Trophoblast cell (in vitro differentiated cells and primary cell): ENCODE data around the gene FAM118B.

Experiments
- DNase-seq, 2 donors: peaks; one replicate each; pipeline ENCODE4 v3.0.0-alpha.2; 2016
- H2AFZ ChIP-seq: 2 replicates; pipeline ENCODE4 v1.6.1; 2013; ENCODE audit warnings: low read length, moderate library complexity, mild to moderate bottlenecking; ENCODE audit not compliant: insufficient read depth, poor library complexity
- H2AK5ac ChIP-seq: 2 replicates; pipeline ENCODE4 v1.6.1; 2013; ENCODE audit warnings: mild to moderate bottlenecking, low read length
- H2BK120ac ChIP-seq: 2 replicates; pipeline ENCODE4 v1.6.1; 2013; ENCODE audit warnings: low read length, mild to moderate bottlenecking, moderate library complexity; ENCODE audit not compliant: insufficient read depth, poor library complexity
- H2BK12ac ChIP-seq: 2 replicates; pipeline ENCODE4 v1.6.1; 2013; ENCODE audit warnings: mild to moderate bottlenecking, low read length, moderate library complexity
- H2BK5ac ChIP-seq: 2 replicates; pipeline ENCODE4 v1.6.1; 2013; ENCODE audit warnings: low read length, low read depth, moderate library complexity, mild to moderate bottlenecking; ENCODE audit not compliant: poor library complexity
- H3K14ac ChIP-seq: 2 replicates; pipeline ENCODE4 v1.6.1; 2013; ENCODE audit warnings: mild to moderate bottlenecking, low read length
- H3K18ac ChIP-seq: 2 replicates; pipeline ENCODE4 v1.6.1; 2013; ENCODE audit warnings: mild to moderate bottlenecking, low read length
- H3K23ac ChIP-seq: 2 replicates; pipeline ENCODE4 v1.6.1; 2013; ENCODE audit warnings: low read length
- H3K27ac ChIP-seq: 2 replicates; pipeline ENCODE4 v1.5.1; 2013; ENCODE audit warnings: low read depth, mild to moderate bottlenecking, inconsistent platforms, low read length, moderate library complexity
- H3K27me3 ChIP-seq: 2 replicates; pipeline ENCODE4 v1.6.1; 2013; ENCODE audit warnings: inconsistent platforms, mild to moderate bottlenecking, low read length, moderate library complexity; ENCODE audit not compliant: insufficient read depth
- H3K36me3 ChIP-seq, 2 experiments: 1 replicate in 1 of 2; 2 replicates in 1 of 2; pipeline ENCODE4 v1.6.1; 2013; ENCODE audit warnings: low read length in 2 of 2, mild to moderate bottlenecking in 2 of 2, moderate library complexity in 1 of 2; ENCODE audit not compliant: insufficient read depth in 2 of 2, control insufficient read depth in 1 of 2
- H3K4ac ChIP-seq: 2 replicates; pipeline ENCODE4 v1.6.1; 2013; ENCODE audit warnings: low read depth, mild to moderate bottlenecking, low read length, moderate library complexity
- H3K4me1 ChIP-seq, 2 experiments: 1 replicate in 1 of 2; 2 replicates in 1 of 2; pipeline ENCODE4 v1.6.1; 2013; ENCODE audit warnings: low read length in 2 of 2, mild to moderate bottlenecking in 2 of 2, moderate library complexity in 1 of 2; ENCODE audit not compliant: insufficient read depth in 2 of 2, control insufficient read depth in 1 of 2
- H3K4me2 ChIP-seq: 2 replicates; pipeline ENCODE4 v1.6.1; 2013; ENCODE audit warnings: inconsistent platforms, mild to moderate bottlenecking, low read length, moderate library complexity
- H3K4me3 ChIP-seq: 2 replicates; pipeline ENCODE4 v1.5.1; 2013; ENCODE audit warnings: mild to moderate bottlenecking, low read depth, low read length, inconsistent platforms
- H3K79me1 ChIP-seq: one replicate; pipeline ENCODE4 v1.6.1; 2013; ENCODE audit warnings: low read length
- H3K79me2 ChIP-seq: 2 replicates; pipeline ENCODE4 v1.6.1; 2013; ENCODE audit warnings: low read length, mild to moderate bottlenecking; ENCODE audit not compliant: control insufficient read depth, insufficient read depth, poor library complexity
- H3K9ac ChIP-seq: 2 replicates; pipeline ENCODE4 v1.6.1; 2013; ENCODE audit warnings: mild to moderate bottlenecking, low read length
- H3K9me3 ChIP-seq: 2 replicates; pipeline ENCODE4 v1.6.1; 2013; ENCODE audit warnings: low read depth, mild to moderate bottlenecking, control low read depth, inconsistent platforms, low read length; ENCODE audit not compliant: insufficient read depth
- H4K12ac ChIP-seq: 2 replicates; pipeline ENCODE4 v1.6.1; 2013; ENCODE audit warnings: low read depth, mild to moderate bottlenecking, low read length, moderate library complexity
- H4K8ac ChIP-seq: 2 replicates; pipeline ENCODE4 v1.6.1; 2013; ENCODE audit warnings: low read depth, mild to moderate bottlenecking, low read length, moderate library complexity
- H4K91ac ChIP-seq: one replicate; pipeline ENCODE4 v1.6.1; 2013; ENCODE audit warnings: low read depth, mild to moderate bottlenecking, low read length, moderate library complexity
- WGBS: extraction: QIAGEN DNeasy Blood & Tissue Kit; methylation state at CpG from one replicate; pipeline ENCODE4 v1.1.7; 2013; ENCODE audit warnings: missing lambda C conversion rate; ENCODE audit not compliant: insufficient read length, insufficient coverage; ENCODE audit errors: extremely low coverage; 5-methylcytosine and 5-hydroxymethylcytosine counted together

FAM118B gene

GRCh38 chr11:126174816-126175215, 36.8 kb upstream of the FAM118B start:
- H3K4me1 ChIP-seq = no peaks in the 10 kb centered on the region
- DNase-seq = no peak
- no peaks in the 10 kb centered on the region for H3K79me1 ChIP-seq
- no peak overlapping the region for H4K91ac ChIP-seq
- no peak overlapping the region for H3K4me2 ChIP-seq
- H2BK120ac ChIP-seq = no peak overlapping the region
- no peaks in the 10 kb centered on the region for H3K27me3 ChIP-seq
- H3K79me2 ChIP-seq = no peaks in the 10 kb centered on the region
- no peaks in the 10 kb centered on the region for H3K36me3 ChIP-seq
- no peak overlapping the region for H2BK12ac ChIP-seq
- WGBS = no CpG with 5 or more reads among the region's 7 CpGs
- no peak overlapping the region for H4K8ac ChIP-seq
- no peak overlapping the region for H4K12ac ChIP-seq
- no peak overlapping the region for H3K23ac ChIP-seq
- no peak overlapping the region for H2AK5ac ChIP-seq
- no peak overlapping the region for H3K18ac ChIP-seq
- H3K9ac ChIP-seq = no peak overlapping the region
- no peak overlapping the region for H3K4ac ChIP-seq
- no peak overlapping the region for H3K14ac ChIP-seq
- peaks cover 2% of the 10 kb centered on the region for H3K9me3 ChIP-seq
- no peak overlapping the region for H3K27ac ChIP-seq
- no peak overlapping the region for H3K4me3 ChIP-seq
- no peak overlapping the region for H2AFZ ChIP-seq
- H2BK5ac ChIP-seq = no peak overlapping the region

- Histone ChIP-seq H3K27ac (no peak overlapping the region), H3K27me3 (no peaks in the 10 kb centered on the region), H3K36me3 (no peaks in the 10 kb centered on the region), H3K14ac (no peak overlapping the region), H2AFZ (no peak overlapping the region), H3K23ac (no peak overlapping the region), H3K4me3 (no peak overlapping the region), H2BK120ac (no peak overlapping the region), H4K12ac (no peak overlapping the region), H3K4ac (no peak overlapping the region), H3K9me3 (peaks cover 2% of the 10 kb centered on the region), H2BK5ac (no peak overlapping the region), H3K9ac (no peak overlapping the region), H3K18ac (no peak overlapping the region), H2AK5ac (no peak overlapping the region), H4K91ac (no peak overlapping the region), H3K4me2 (no peak overlapping the region), H3K79me2 (no peaks in the 10 kb centered on the region), H3K4me1 (no peaks in the 10 kb centered on the region), H2BK12ac (no peak overlapping the region), H4K8ac (no peak overlapping the region), H3K79me1 (no peaks in the 10 kb centered on the region)
- DNase-seq = no peak
- WGBS = no CpG with 5 or more reads among the region's 15 CpGs
Observed at GRCh38 chr11:126175393-126175792, 36.2 kb upstream of the FAM118B start.

GRCh38 chr11:126176853-126177470, 34.6 kb upstream of the FAM118B start:
- Histone ChIP-seq H3K23ac (no peak overlapping the region), H3K18ac (no peak overlapping the region), H4K8ac (no peak overlapping the region), H2AFZ (no peak overlapping the region), H2BK12ac (no peak overlapping the region), H3K79me2 (no peaks in the 10 kb centered on the region), H3K4ac (no peak overlapping the region), H3K14ac (no peak overlapping the region), H3K9me3 (peaks cover 2% of the 10 kb centered on the region), H3K4me1 (no peaks in the 10 kb centered on the region), H4K91ac (no peak overlapping the region), H2BK5ac (no peak overlapping the region), H2AK5ac (no peak overlapping the region), H3K36me3 (no peaks in the 10 kb centered on the region), H3K4me3 (no peak overlapping the region), H3K79me1 (no peaks in the 10 kb centered on the region), H3K4me2 (no peak overlapping the region), H3K27ac (no peak overlapping the region), H2BK120ac (no peak overlapping the region), H3K9ac (peak overlapping the region; percentile 60), H3K27me3 (no peaks in the 10 kb centered on the region), H4K12ac (no peak overlapping the region)
- WGBS = no CpG with 5 or more reads among the region's 8 CpGs
- DNase-seq = no peak

GRCh38 chr11:126181939-126182730, 29.4 kb upstream of the FAM118B start:
- no peak overlapping the region for H2BK120ac ChIP-seq
- H3K4me3 ChIP-seq = no peak overlapping the region
- H3K27ac ChIP-seq = no peak overlapping the region
- no peaks in the 10 kb centered on the region for H3K27me3 ChIP-seq
- H3K79me1 ChIP-seq = no peaks in the 10 kb centered on the region
- H2BK5ac ChIP-seq = no peak overlapping the region
- no peak overlapping the region for H4K12ac ChIP-seq
- H3K9ac ChIP-seq = no peak overlapping the region
- H2BK12ac ChIP-seq = no peak overlapping the region
- H3K4me1 ChIP-seq = peaks cover 0 to 3% of the 10 kb centered on the region in 2 experiments
- no peaks in the 10 kb centered on the region for H3K79me2 ChIP-seq
- H4K8ac ChIP-seq = no peak overlapping the region
- no peak overlapping the region for H2AFZ ChIP-seq
- peaks cover 2% of the 10 kb centered on the region for H3K9me3 ChIP-seq
- peaks cover 0 to 3% of the 10 kb centered on the region in 2 experiments for H3K36me3 ChIP-seq
- H3K4ac ChIP-seq = no peak overlapping the region
- no peak overlapping the region for H2AK5ac ChIP-seq
- no peak overlapping the region for H3K18ac ChIP-seq
- H4K91ac ChIP-seq = no peak overlapping the region
- no peak for DNase-seq
- WGBS = no CpG with 5 or more reads among the region's 13 CpGs
- no peak overlapping the region for H3K4me2 ChIP-seq
- H3K14ac ChIP-seq = no peak overlapping the region
- H3K23ac ChIP-seq = no peak overlapping the region
